MCF 10A (cell line): ENCODE data around the gene COMP. TPM values are rescaled to one million over a fixed set of nuclear protein-coding genes. Genes with fewer than 3 reads are reported as not detected.

Experiments
- BruUV-seq: library from RNA; stranded (reverse); fragments of 400-500 nt; replicated peaks from 2 replicates; lab custom pipeline; 2021; lab: Mats Ljungman, UMichigan
- CTCF ChIA-PET: fragments of 300-600 bp; sonication (Branson Sonifier 250); formaldehyde crosslinking; extraction: SDS; loops from one replicate; lab custom pipeline; 2021; ENCODE audit warnings: antibody characterized with exemption, inconsistent platforms; lab: Yijun Ruan, JAX
- POLR2A ChIA-PET: fragments of 300-600, 350-650 bp; sonication (Branson Sonifier 250); formaldehyde crosslinking; extraction: SDS; loops from one replicate; lab custom pipeline; 2020; ENCODE audit warnings: antibody characterized with exemption, inconsistent platforms; lab: Yijun Ruan, JAX
- DNase-seq: peaks from one replicate; pipeline ENCODE4 v3.0.0-alpha.2; 2018; ENCODE audit not compliant: unreplicated experiment
- H3K27ac Mint-ChIP-seq: one replicate; pipeline ENCODE4 v1.8.0; 2022; ENCODE audit warnings: mild to moderate bottlenecking, low read depth, mixed read lengths; ENCODE audit not compliant: unreplicated experiment
- H3K27me3 Mint-ChIP-seq: one replicate; pipeline ENCODE4 v1.8.0; 2022; ENCODE audit warnings: mixed read lengths; ENCODE audit not compliant: insufficient read depth, unreplicated experiment
- H3K36me3 Mint-ChIP-seq: one replicate; pipeline ENCODE4 v1.8.0; 2022; ENCODE audit warnings: mild to moderate bottlenecking, moderate library complexity, mixed read lengths; ENCODE audit not compliant: insufficient read depth, unreplicated experiment
- H3K4me1 Mint-ChIP-seq: one replicate; pipeline ENCODE4 v1.8.0; 2022; ENCODE audit warnings: mixed read lengths; ENCODE audit not compliant: insufficient read depth, unreplicated experiment
- H3K4me3 Mint-ChIP-seq: one replicate; pipeline ENCODE4 v1.8.0; 2022; ENCODE audit warnings: mild to moderate bottlenecking, moderate library complexity, mixed read lengths; ENCODE audit not compliant: unreplicated experiment
- H3K9me3 Mint-ChIP-seq: one replicate; pipeline ENCODE4 v1.8.0; 2022; ENCODE audit warnings: mixed read lengths; ENCODE audit not compliant: unreplicated experiment
- intact Hi-C: fragments of 100-400 bp; cut with micrococcal nuclease; formaldehyde crosslinking; loops from 2 replicates; pipeline ENCODE4 v1.14.1; 2022
- total RNA-seq: library from RNA; stranded (reverse); gene quantifications from 2 replicates; pipeline ENCODE4 v1.2.3, GENCODE V29; 2022
- TF ChIP-seq, protein P1 (sequence below): fragments of 200-600 bp; IDR thresholded peaks from one replicate; pipeline ENCODE4 v1.8.0; 2022; ENCODE audit warnings: antibody characterized with exemption, mild to moderate bottlenecking; ENCODE audit not compliant: unreplicated experiment

Gene COMP
- total RNA-seq, 1 experiment from 2014 or later: not detected

DNA sequence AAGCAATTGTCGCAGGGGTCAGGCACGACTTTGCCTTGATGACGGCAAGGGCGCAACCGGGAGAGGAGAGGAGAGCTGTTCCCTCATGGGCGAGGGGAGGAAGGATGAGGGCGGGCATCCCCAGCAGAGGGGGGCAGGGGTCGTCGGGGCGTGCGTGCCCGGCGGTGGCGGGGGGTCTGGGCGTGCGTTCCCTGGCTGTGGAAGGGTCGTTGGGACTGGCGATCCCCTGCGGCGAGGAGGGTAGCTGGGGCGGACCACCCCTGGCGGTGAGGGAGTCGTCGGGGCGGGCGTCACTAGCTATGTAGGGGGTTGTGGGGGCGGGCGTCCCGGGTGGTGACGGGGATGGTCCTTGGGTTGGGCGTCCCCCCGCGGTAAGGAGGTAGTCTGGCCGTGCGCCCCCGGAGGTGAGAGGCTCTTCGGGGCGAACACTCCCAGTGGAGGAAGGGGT is 1.7 kb downstream of the COMP start:
- BruUV-seq: no TSS peak
- POLR2A ChIA-PET: no interaction called here
- intact Hi-C loops: no loop called here

DNA sequence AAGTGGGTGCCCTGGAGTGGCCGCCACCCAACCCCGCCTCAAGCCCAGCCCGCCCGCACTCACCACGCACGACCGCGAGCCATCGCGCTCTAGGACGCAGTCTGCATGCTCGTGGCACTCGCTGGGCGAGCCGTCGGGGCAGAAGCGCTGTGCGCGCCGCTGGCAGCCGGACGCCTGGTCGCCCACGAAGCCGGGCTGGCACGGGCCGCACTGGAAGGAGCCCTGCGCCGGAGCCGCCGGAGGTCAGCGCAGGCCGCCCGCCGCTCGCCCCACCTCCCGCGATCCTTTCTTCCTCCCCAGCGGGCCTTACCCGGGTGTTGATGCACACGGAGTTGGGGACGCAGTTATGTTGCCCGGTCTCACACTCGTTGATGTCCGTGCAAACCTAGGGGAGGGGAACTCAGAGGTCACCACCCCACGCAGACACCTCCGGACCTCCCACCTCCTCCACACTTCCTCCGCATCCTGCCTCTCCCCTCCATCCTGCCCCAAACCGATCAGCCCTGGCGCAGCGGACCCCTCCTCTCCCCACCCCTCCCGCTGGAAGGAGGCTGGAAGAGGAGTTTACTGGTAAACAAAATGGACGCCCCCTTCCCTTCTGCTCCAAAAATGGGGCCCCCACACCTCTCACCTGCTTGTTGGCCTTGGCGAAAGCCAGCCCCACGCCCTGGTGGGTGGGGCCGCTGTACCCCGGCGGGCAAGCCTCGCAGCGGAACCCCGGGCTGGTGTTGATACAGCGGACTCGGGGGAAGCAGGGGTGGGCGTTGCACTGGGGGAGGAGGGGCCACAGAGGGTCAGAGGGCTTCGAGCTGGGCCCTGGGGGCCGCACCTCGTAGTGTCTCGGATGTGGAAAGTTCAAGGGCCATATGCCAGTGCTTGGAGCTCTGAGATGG is 2.3 kb downstream of the COMP start:
- POLR2A ChIA-PET: no interaction called here
- peaks cover 14% of the 10 kb centered on the region for H3K4me1 Mint-ChIP-seq
- no peak for DNase-seq
- no peaks in the 10 kb centered on the region for H3K36me3 Mint-ChIP-seq
- peak overlapping the region; percentile 57 for H3K4me3 Mint-ChIP-seq
- no peaks in the 10 kb centered on the region for H3K9me3 Mint-ChIP-seq
- no peak overlapping the region for H3K27ac Mint-ChIP-seq
- intact Hi-C loops: no loop called here
- CTCF ChIA-PET: interaction anchor here (1.4 kb wide), 1 partner anchor 16 kb away, joined by 3 read pairs; no protein-coding TSS in a partner anchor
- BruUV-seq: no TSS peak
- TF ChIP-seq, protein P1, sequence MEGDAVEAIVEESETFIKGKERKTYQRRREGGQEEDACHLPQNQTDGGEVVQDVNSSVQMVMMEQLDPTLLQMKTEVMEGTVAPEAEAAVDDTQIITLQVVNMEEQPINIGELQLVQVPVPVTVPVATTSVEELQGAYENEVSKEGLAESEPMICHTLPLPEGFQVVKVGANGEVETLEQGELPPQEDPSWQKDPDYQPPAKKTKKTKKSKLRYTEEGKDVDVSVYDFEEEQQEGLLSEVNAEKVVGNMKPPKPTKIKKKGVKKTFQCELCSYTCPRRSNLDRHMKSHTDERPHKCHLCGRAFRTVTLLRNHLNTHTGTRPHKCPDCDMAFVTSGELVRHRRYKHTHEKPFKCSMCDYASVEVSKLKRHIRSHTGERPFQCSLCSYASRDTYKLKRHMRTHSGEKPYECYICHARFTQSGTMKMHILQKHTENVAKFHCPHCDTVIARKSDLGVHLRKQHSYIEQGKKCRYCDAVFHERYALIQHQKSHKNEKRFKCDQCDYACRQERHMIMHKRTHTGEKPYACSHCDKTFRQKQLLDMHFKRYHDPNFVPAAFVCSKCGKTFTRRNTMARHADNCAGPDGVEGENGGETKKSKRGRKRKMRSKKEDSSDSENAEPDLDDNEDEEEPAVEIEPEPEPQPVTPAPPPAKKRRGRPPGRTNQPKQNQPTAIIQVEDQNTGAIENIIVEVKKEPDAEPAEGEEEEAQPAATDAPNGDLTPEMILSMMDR: no peak
- peaks cover 43% of the 10 kb centered on the region for H3K27me3 Mint-ChIP-seq

More for the DNA sequence above, 1.7 kb downstream of the COMP start:
- no peak for DNase-seq
- TF ChIP-seq, protein P1: no peak
- Mint-ChIP-seq H3K9me3 (no peaks in the 10 kb centered on the region), H3K27me3 (peaks cover 43% of the 10 kb centered on the region), H3K36me3 (no peaks in the 10 kb centered on the region), H3K4me1 (peaks cover 14% of the 10 kb centered on the region), H3K27ac (no peak overlapping the region), H3K4me3 (peak overlapping the region; percentile 57)
- CTCF ChIA-PET: interaction anchor here (1.4 kb wide), 1 partner anchor 16 kb away, joined by 3 read pairs; no protein-coding TSS in a partner anchor

DNA sequence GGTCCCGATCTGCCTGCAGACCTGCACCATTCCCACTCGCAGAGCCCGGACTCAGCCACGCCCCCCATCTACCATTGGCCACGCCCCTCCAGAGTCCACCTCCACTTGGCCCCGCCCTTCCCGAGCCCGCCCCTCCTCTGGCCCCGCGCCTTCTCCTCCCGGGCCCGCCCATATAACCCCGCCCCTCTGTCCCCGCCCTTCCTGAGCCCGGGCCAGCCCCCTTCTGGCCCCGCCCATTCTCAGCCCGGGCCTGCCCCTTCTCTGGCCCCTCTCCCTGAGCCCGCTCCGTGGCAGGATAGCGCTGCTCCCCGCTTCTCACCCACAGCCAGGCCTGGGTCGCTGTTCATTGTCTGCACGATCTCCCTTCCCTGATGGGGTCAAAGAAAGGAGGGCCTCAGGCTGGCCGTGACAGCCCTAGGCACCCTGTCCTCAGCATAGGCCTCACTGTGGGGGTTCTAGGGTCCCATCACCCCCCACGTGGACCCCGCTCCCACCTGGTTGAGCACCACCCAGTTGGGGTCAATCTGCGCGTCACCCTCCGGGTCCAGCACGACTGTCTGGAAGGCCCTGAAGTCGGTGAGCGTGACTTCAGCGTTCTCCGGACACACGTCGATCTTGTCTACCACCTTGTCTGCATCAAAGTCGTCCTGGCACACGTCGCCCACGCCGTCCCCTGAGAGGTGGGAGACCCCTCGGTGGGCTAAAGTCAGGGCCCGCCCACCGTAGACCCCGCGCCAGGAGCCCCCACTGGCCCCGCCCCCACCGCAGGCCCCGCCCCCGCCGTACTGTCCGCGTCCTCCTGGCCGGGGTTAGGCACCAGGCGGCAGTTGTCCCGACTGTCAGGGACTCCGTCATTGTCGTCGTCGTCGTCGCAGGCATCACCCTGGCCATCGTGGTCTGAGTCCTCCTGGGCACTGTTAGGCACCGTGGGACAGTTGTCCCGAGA is 5.7 kb downstream of the COMP start:
- no peaks in the 10 kb centered on the region for H3K36me3 Mint-ChIP-seq
- intact Hi-C loops: no loop called here
- peaks cover 13% of the 10 kb centered on the region for H3K4me1 Mint-ChIP-seq
- ChIA-PET POLR2A (no interaction called here), CTCF (interaction anchor here (0.6 to 1.1 kb wide), 2 partner anchors 8 to 70 kb away, joined by 3 to 4 read pairs; no protein-coding TSS in a partner anchor)
- TF ChIP-seq, protein P1: no peak
- H3K4me3 Mint-ChIP-seq: no peak overlapping the region
- no peaks in the 10 kb centered on the region for H3K9me3 Mint-ChIP-seq
- peaks cover 18% of the 10 kb centered on the region for H3K27me3 Mint-ChIP-seq
- no peak overlapping the region for H3K27ac Mint-ChIP-seq
- DNase-seq: peak; percentile 77
- no TSS peak for BruUV-seq
